GM23338 (cell line): ENCODE measurements around the gene SSBP2. TPM values are rescaled to one million over a fixed set of nuclear protein-coding genes. Genes with fewer than 3 reads are reported as not detected.

ENCODE experiments used
- ATAC-seq: fragments of 200-7000 bp; cut with Tn5 transposase; 3 replicates; pipeline ENCODE4 v1.9.1; 2020
- DNase-seq: peaks from one replicate; pipeline ENCODE4 v3.0.0-alpha.2; 2015; ENCODE audit warnings: low spot score
- H2AFZ ChIP-seq: fragments of 200-600 bp; sonication (generic); 2 replicates; pipeline ENCODE4 v1.8.0; 2016; ENCODE audit warnings: antibody characterized with exemption, mild to moderate bottlenecking, moderate library complexity
- H3F3A ChIP-seq: fragments of 200-600 bp; sonication (generic); replicated peaks from 2 replicates; pipeline ENCODE4 v1.8.0; 2017; ENCODE audit warnings: antibody characterized with exemption, mixed run types, low read depth
- H3K27ac ChIP-seq: fragments of 200-600 bp; sonication (generic); 2 replicates; pipeline ENCODE4 v1.6.1; 2016; ENCODE audit warnings: low read depth
- H3K27me3 ChIP-seq: fragments of 200-600 bp; sonication (generic); 2 replicates; pipeline ENCODE4 v1.8.0; 2016; ENCODE audit warnings: mild to moderate bottlenecking, mixed run types, moderate library complexity; ENCODE audit not compliant: insufficient read depth
- H3K36me3 ChIP-seq: fragments of 200-600 bp; sonication (generic); 2 replicates; pipeline ENCODE4 v1.8.0; 2016; ENCODE audit warnings: mild to moderate bottlenecking; ENCODE audit not compliant: insufficient read depth
- H3K4me1 ChIP-seq: fragments of 200-600 bp; sonication (generic); 2 replicates; pipeline ENCODE4 v1.8.0; 2016; ENCODE audit warnings: mild to moderate bottlenecking, moderate library complexity; ENCODE audit not compliant: insufficient read depth
- H3K4me2 ChIP-seq: fragments of 200-600 bp; sonication (generic); 2 replicates; pipeline ENCODE4 v1.7.1; 2017; ENCODE audit warnings: mixed run types
- H3K4me3 ChIP-seq: fragments of 200-600 bp; sonication (generic); 2 replicates; pipeline ENCODE4 v1.6.1; 2016; ENCODE audit warnings: mixed run types
- H3K79me2 ChIP-seq: fragments of 200-600 bp; sonication (generic); replicated peaks from 2 replicates; pipeline ENCODE4 v1.8.0; 2017; ENCODE audit warnings: mild to moderate bottlenecking; ENCODE audit not compliant: insufficient read depth
- H3K9me2 ChIP-seq: fragments of 200-600 bp; sonication (generic); 2 replicates; pipeline ENCODE4 v1.8.0; 2017; ENCODE audit not compliant: insufficient read depth
- H4K20me1 ChIP-seq: fragments of 200-600 bp; sonication (generic); replicated peaks from 2 replicates; pipeline ENCODE4 v1.8.0; 2017; ENCODE audit warnings: mild to moderate bottlenecking; ENCODE audit not compliant: insufficient read depth
- H3K27ac Mint-ChIP-seq: 2 replicates; pipeline ENCODE4 v1.8.0; 2020; ENCODE audit warnings: inconsistent platforms, mild to moderate bottlenecking, moderate library complexity, mixed read lengths
- H3K27me3 Mint-ChIP-seq: 3 replicates; pipeline ENCODE4 v1.8.0; 2022; ENCODE audit warnings: low read depth, mild to moderate bottlenecking, moderate library complexity, mixed read lengths, inconsistent platforms; ENCODE audit not compliant: insufficient read depth, poor library complexity
- H3K36me3 Mint-ChIP-seq: 3 replicates; pipeline ENCODE4 v1.8.0; 2021; ENCODE audit warnings: low read depth, mild to moderate bottlenecking, inconsistent platforms, moderate library complexity, mixed read lengths
- H3K4me1 Mint-ChIP-seq: 3 replicates; pipeline ENCODE4 v1.8.0; 2020; ENCODE audit warnings: mild to moderate bottlenecking, inconsistent platforms, mixed read lengths
- H3K4me3 Mint-ChIP-seq: 3 replicates; pipeline ENCODE4 v1.8.0; 2021; ENCODE audit warnings: moderate library complexity, mild to moderate bottlenecking, inconsistent platforms, mixed read lengths
- H3K9me3 Mint-ChIP-seq: 3 replicates; pipeline ENCODE4 v1.8.0; 2020; ENCODE audit warnings: moderate library complexity, mild to moderate bottlenecking, inconsistent platforms, mixed read lengths
- EZH2 ChIP-seq: fragments of 200-600 bp; sonication (generic); IDR thresholded peaks from one replicate; pipeline ENCODE4 v1.8.0; 2017; ENCODE audit warnings: antibody characterized with exemption, mild to moderate bottlenecking, low read depth; ENCODE audit not compliant: unreplicated experiment
- EZH2phosphoT487 ChIP-seq: fragments of 200-600 bp; sonication (generic); IDR thresholded peaks from one replicate; pipeline ENCODE4 v1.8.1; 2018; ENCODE audit warnings: antibody characterized with exemption; ENCODE audit not compliant: unreplicated experiment
- NANOG ChIP-seq: IDR thresholded peaks from 2 replicates; pipeline ENCODE4 v1.6.1; 2016; ENCODE audit warnings: antibody characterized with exemption, borderline replicate concordance
- POLR2AphosphoS5 ChIP-seq: IDR thresholded peaks from 2 replicates; pipeline ENCODE4 v1.6.1; 2016; ENCODE audit warnings: antibody characterized with exemption, low read depth
- STAT1 ChIP-seq: IDR thresholded peaks from one replicate; pipeline ENCODE4 v1.6.1; 2016; ENCODE audit warnings: antibody characterized with exemption; ENCODE audit not compliant: unreplicated experiment
- ZNF114 ChIP-seq: fragments of 250-450 bp; sonication (Bioruptor Pico); IDR thresholded peaks from 2 replicates; pipeline ENCODE4 v1.5.0; 2020; ENCODE audit warnings: mild to moderate bottlenecking, moderate library complexity
- ZNF331 ChIP-seq: fragments of 250-450 bp; sonication (Bioruptor Pico); IDR thresholded peaks from 2 replicates; pipeline ENCODE4 v1.5.0; 2020; ENCODE audit warnings: low read depth, mild to moderate bottlenecking, moderate library complexity
- polyA plus RNA-seq: library from polyadenylated mRNA; unstranded; fragments of >200 nt; fragmentation: Nextera tagmentation; extraction: Ambion mirVana; gene quantifications from 2 replicates; pipeline ENCODE4 v1.2.1, GENCODE V29; 2016
- total RNA-seq: library from RNA; depleted of rRNA; stranded (reverse); fragments of >200 nt; shearing (Covaris generic); gene quantifications from 2 replicates; pipeline ENCODE4 v1.2.3, GENCODE V29; 2014
- TF ChIP-seq, protein P1 (sequence below): IDR thresholded peaks from one replicate; pipeline ENCODE4 v1.6.1; 2018; ENCODE audit warnings: antibody characterized with exemption; ENCODE audit not compliant: unreplicated experiment
- TF ChIP-seq, protein P2 (sequence below): fragments of 250-450 bp; sonication (Bioruptor Pico); IDR thresholded peaks from 2 replicates; pipeline ENCODE4 v1.5.0; 2020; ENCODE audit warnings: mild to moderate bottlenecking, moderate library complexity

The SSBP2 gene
- total and polyA plus RNA-seq, 2 experiments from 2014 or later = 21.5 to 24.7 TPM

DNA sequence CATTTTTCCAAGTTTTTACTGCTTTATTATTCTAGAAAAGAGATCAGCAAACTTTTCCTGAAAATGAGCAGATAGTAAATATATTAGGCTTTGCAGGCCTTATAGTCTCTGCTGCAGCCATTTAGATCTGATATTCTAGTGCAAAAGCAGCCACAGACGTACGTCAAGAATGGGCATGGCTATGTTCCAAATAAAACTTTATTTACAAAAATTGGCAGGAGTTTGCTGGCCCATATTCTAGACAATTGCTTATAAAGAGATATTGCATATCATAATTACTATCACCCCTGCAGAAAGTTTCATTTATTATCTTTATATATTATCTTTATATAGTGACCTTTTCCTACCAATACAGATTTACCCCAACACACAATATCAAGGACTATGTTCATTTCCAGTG lies 195.0 kb downstream of the SSBP2 start:
- no peaks in the 10 kb centered on the region for H3K79me2 ChIP-seq
- H3F3A ChIP-seq = no peaks in the 10 kb centered on the region
- TF ChIP-seq NANOG (no peak), STAT1 (no peak)
- TF ChIP-seq, protein P1, sequence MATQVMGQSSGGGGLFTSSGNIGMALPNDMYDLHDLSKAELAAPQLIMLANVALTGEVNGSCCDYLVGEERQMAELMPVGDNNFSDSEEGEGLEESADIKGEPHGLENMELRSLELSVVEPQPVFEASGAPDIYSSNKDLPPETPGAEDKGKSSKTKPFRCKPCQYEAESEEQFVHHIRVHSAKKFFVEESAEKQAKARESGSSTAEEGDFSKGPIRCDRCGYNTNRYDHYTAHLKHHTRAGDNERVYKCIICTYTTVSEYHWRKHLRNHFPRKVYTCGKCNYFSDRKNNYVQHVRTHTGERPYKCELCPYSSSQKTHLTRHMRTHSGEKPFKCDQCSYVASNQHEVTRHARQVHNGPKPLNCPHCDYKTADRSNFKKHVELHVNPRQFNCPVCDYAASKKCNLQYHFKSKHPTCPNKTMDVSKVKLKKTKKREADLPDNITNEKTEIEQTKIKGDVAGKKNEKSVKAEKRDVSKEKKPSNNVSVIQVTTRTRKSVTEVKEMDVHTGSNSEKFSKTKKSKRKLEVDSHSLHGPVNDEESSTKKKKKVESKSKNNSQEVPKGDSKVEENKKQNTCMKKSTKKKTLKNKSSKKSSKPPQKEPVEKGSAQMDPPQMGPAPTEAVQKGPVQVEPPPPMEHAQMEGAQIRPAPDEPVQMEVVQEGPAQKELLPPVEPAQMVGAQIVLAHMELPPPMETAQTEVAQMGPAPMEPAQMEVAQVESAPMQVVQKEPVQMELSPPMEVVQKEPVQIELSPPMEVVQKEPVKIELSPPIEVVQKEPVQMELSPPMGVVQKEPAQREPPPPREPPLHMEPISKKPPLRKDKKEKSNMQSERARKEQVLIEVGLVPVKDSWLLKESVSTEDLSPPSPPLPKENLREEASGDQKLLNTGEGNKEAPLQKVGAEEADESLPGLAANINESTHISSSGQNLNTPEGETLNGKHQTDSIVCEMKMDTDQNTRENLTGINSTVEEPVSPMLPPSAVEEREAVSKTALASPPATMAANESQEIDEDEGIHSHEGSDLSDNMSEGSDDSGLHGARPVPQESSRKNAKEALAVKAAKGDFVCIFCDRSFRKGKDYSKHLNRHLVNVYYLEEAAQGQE = no peak
- H3K4me1 Mint-ChIP-seq = peaks cover 8% of the 10 kb centered on the region
- no peak overlapping the region for H3K27ac Mint-ChIP-seq
- no peaks in the 10 kb centered on the region for H3K9me2 ChIP-seq
- ATAC-seq = no peak
- no peaks in the 10 kb centered on the region for H4K20me1 ChIP-seq
- H3K36me3 ChIP-seq = no peaks in the 10 kb centered on the region
- H3K4me3 Mint-ChIP-seq = no peak overlapping the region
- no peak overlapping the region for H3K4me2 ChIP-seq
- no peaks in the 10 kb centered on the region for H3K27me3 Mint-ChIP-seq
- H3K27me3 ChIP-seq = no peaks in the 10 kb centered on the region
- H2AFZ ChIP-seq = no peak overlapping the region
- 0 out of 2 replicates have a peak, but pooled peaks cover 6% of the 10 kb centered on the region for H3K4me1 ChIP-seq
- no peak overlapping the region for H3K4me3 ChIP-seq
- H3K9me3 Mint-ChIP-seq = no peaks in the 10 kb centered on the region
- no peak for DNase-seq
- H3K36me3 Mint-ChIP-seq = no peaks in the 10 kb centered on the region
- H3K27ac ChIP-seq = no peak overlapping the region

DNA sequence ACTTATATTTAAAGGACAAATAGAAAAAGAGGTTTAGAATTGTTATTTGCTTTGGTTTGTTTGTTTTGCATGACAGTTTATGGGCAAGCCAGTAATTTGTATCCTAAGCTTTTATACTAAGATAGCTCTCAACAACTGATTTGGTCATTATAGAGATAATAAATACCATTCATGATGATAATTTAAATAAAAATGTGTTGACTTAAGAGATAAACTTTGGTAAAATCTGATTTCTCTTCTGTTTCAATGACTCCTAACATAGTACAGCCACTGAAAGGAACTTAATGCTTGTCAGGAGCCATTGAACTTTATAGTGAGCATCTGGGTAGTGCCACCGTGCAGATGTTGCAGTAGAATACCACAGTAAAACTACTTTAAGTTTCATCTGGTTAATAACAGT lies 196.2 kb downstream of the SSBP2 start:
- H3K4me2 ChIP-seq = no peak overlapping the region
- no peak overlapping the region for H3K27ac ChIP-seq
- no peaks in the 10 kb centered on the region for H3K79me2 ChIP-seq
- no peak for ATAC-seq
- no peak overlapping the region for H3K27ac Mint-ChIP-seq
- DNase-seq = no peak
- no peaks in the 10 kb centered on the region for H4K20me1 ChIP-seq
- no peaks in the 10 kb centered on the region for H3K9me3 Mint-ChIP-seq
- H3K4me1 ChIP-seq = 0 out of 2 replicates have a peak, but pooled peaks cover 6% of the 10 kb centered on the region
- no peaks in the 10 kb centered on the region for H3K9me2 ChIP-seq
- H3K4me3 ChIP-seq = no peak overlapping the region
- no peak overlapping the region for H2AFZ ChIP-seq
- H3K4me1 Mint-ChIP-seq = peaks cover 8% of the 10 kb centered on the region
- H3K36me3 ChIP-seq = no peaks in the 10 kb centered on the region
- no peaks in the 10 kb centered on the region for H3K27me3 Mint-ChIP-seq
- H3K4me3 Mint-ChIP-seq = no peak overlapping the region
- H3K36me3 Mint-ChIP-seq = no peaks in the 10 kb centered on the region
- no peaks in the 10 kb centered on the region for H3K27me3 ChIP-seq
- H3F3A ChIP-seq = no peaks in the 10 kb centered on the region
- TF ChIP-seq NANOG (no peak), EZH2 (no peak), POLR2AphosphoS5 (no peak), ZNF114 (no peak), ZNF331 (no peak), EZH2phosphoT487 (no peak)
- TF ChIP-seq, protein P2, sequence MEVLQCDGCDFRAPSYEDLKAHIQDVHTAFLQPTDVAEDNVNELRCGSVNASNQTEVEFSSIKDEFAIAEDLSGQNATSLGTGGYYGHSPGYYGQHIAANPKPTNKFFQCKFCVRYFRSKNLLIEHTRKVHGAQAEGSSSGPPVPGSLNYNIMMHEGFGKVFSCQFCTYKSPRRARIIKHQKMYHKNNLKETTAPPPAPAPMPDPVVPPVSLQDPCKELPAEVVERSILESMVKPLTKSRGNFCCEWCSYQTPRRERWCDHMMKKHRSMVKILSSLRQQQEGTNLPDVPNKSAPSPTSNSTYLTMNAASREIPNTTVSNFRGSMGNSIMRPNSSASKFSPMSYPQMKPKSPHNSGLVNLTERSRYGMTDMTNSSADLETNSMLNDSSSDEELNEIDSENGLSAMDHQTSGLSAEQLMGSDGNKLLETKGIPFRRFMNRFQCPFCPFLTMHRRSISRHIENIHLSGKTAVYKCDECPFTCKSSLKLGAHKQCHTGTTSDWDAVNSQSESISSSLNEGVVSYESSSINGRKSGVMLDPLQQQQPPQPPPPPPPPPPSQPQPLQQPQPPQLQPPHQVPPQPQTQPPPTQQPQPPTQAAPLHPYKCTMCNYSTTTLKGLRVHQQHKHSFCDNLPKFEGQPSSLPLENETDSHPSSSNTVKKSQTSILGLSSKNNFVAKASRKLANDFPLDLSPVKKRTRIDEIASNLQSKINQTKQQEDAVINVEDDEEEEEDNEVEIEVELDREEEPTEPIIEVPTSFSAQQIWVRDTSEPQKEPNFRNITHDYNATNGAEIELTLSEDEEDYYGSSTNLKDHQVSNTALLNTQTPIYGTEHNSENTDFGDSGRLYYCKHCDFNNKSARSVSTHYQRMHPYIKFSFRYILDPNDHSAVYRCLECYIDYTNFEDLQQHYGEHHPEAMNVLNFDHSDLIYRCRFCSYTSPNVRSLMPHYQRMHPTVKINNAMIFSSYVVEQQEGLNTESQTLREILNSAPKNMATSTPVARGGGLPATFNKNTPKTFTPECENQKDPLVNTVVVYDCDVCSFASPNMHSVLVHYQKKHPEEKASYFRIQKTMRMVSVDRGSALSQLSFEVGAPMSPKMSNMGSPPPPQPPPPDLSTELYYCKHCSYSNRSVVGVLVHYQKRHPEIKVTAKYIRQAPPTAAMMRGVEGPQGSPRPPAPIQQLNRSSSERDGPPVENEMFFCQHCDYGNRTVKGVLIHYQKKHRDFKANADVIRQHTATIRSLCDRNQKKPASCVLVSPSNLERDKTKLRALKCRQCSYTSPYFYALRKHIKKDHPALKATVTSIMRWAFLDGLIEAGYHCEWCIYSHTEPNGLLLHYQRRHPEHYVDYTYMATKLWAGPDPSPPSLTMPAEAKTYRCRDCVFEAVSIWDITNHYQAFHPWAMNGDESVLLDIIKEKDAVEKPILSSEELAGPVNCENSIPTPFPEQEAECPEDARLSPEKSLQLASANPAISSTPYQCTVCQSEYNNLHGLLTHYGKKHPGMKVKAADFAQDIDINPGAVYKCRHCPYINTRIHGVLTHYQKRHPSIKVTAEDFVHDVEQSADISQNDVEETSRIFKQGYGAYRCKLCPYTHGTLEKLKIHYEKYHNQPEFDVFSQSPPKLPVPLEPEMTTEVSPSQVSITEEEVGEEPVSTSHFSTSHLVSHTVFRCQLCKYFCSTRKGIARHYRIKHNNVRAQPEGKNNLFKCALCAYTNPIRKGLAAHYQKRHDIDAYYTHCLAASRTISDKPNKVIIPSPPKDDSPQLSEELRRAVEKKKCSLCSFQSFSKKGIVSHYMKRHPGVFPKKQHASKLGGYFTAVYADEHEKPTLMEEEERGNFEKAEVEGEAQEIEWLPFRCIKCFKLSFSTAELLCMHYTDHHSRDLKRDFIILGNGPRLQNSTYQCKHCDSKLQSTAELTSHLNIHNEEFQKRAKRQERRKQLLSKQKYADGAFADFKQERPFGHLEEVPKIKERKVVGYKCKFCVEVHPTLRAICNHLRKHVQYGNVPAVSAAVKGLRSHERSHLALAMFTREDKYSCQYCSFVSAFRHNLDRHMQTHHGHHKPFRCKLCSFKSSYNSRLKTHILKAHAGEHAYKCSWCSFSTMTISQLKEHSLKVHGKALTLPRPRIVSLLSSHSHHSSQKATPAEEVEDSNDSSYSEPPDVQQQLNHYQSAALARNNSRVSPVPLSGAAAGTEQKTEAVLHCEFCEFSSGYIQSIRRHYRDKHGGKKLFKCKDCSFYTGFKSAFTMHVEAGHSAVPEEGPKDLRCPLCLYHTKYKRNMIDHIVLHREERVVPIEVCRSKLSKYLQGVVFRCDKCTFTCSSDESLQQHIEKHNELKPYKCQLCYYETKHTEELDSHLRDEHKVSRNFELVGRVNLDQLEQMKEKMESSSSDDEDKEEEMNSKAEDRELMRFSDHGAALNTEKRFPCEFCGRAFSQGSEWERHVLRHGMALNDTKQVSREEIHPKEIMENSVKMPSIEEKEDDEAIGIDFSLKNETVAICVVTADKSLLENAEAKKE (CRISPR knock-in tag) = no peak
- TF ChIP-seq, protein P1 = no peak
